ENCODE results near the gene ORC5. TPM values are rescaled to one million over a fixed set of nuclear protein-coding genes. Genes with fewer than 3 reads are reported as not detected.

The ORC5 gene
- total and polyA plus RNA-seq, 7 donors = 6.1 to 14.3 (median 9.2) TPM

DNA sequence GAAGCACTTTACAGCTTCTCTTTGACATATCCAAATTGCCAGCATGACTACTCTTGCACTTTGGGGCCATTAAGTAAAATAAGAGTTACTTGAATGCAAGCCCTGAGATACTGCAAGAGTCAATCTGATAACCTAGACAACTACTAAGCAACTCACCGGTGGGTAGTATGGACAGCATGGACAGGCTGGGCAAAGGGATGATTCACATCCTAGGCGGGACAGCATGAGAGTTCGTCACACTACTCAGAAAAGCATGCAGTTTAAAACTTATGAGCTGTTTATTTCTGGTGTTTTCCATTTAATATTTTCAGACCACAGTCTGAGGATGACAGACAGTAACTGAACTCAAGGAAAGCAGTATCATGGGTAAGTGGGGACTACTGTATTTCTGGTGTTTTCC, 84.0 kb downstream of the ORC5 start:
- TF ChIP-seq, protein P1, sequence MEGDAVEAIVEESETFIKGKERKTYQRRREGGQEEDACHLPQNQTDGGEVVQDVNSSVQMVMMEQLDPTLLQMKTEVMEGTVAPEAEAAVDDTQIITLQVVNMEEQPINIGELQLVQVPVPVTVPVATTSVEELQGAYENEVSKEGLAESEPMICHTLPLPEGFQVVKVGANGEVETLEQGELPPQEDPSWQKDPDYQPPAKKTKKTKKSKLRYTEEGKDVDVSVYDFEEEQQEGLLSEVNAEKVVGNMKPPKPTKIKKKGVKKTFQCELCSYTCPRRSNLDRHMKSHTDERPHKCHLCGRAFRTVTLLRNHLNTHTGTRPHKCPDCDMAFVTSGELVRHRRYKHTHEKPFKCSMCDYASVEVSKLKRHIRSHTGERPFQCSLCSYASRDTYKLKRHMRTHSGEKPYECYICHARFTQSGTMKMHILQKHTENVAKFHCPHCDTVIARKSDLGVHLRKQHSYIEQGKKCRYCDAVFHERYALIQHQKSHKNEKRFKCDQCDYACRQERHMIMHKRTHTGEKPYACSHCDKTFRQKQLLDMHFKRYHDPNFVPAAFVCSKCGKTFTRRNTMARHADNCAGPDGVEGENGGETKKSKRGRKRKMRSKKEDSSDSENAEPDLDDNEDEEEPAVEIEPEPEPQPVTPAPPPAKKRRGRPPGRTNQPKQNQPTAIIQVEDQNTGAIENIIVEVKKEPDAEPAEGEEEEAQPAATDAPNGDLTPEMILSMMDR (IDR thresholded peaks at IDR 0.05) = no peak
- 91 to 93% (median 92%) methylated on average over 3 of the region's 3 CpGs for WGBS, 3 donors
- Histone ChIP-seq H3K4me1 (peaks cover 11% of the 10 kb centered on the region), H3K4me3 (no peak overlapping the region), H3K27ac (no peak overlapping the region), H3K27me3 (ENCODE audit: insufficient read depth in 3 of 3, low read length in 2 of 3) (no peaks in the 10 kb centered on the region), H3K9me3 (no peaks in the 10 kb centered on the region), H3K36me3 (ENCODE audit: insufficient read depth in 1 of 2, low read depth in 1 of 2) (peaks cover 0 to 10% of the 10 kb centered on the region in 2 donors)
- DNase-seq (no peak), ATAC-seq (no peak)
- intact Hi-C loops (cut with DNase I) = no loop called here

DNA sequence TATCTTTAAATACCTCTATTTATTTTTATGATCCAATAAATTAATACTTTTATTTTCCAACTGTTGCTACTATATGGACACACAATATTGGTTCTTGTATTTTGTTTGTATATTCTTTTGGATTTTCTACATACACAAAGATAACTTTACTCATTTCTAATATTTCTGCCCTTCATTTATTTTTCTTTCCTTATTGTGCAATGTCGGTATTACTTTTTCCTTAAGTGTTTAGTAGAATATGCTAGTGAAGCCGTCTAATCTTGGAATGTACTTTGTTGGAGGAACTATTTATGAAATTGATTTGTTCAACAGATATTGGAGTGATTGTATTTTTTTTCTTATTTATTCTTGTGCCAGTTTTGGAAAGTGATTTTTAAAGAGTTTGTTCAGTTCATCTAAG, 94.0 kb downstream of the ORC5 start:
- Histone ChIP-seq H3K4me3 (no peak overlapping the region), H3K4me1 (no peaks in the 10 kb centered on the region), H3K36me3 (ENCODE audit: insufficient read depth in 1 of 2, low read depth in 1 of 2) (no peaks in the 10 kb centered on the region), H3K9me3 (no peaks in the 10 kb centered on the region), H3K27ac (no peak overlapping the region), H3K27me3 (ENCODE audit: insufficient read depth in 3 of 3, low read length in 2 of 3) (no peaks in the 10 kb centered on the region)
- ATAC-seq = no peak
- no peak for DNase-seq
- intact Hi-C loops (cut with DNase I) = no loop called here
- WGBS, 3 donors = 86 to 89% (median 88%) methylated on average over 2 of the region's 2 CpGs
- TF ChIP-seq, protein P1 (IDR thresholded peaks at IDR 0.05) = no peak

DNA sequence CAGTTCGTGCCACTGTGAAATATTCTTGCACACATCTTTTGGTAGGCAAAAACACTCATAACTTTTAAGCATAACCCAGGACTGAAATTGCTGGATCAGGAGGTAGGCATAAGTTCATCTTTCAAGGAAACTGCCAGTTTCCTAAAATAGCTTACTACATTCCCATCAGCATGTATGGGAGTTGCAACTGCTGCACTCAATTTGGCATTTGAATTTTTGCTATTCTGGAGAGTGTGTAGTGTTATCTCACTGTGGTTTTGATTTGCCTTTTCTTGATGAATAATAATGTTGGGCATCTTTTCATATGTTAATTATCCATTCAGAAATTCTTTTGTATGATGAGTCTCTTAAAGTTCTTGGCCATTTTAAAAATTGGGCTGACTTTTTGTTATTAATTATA, 95.2 kb downstream of the ORC5 start:
- Histone ChIP-seq H3K36me3 (ENCODE audit: insufficient read depth in 1 of 2, low read depth in 1 of 2) (no peaks in the 10 kb centered on the region), H3K4me1 (no peaks in the 10 kb centered on the region), H3K9me3 (no peaks in the 10 kb centered on the region), H3K27me3 (ENCODE audit: insufficient read depth in 3 of 3, low read length in 2 of 3) (no peaks in the 10 kb centered on the region), H3K27ac (no peak overlapping the region), H3K4me3 (no peak overlapping the region)
- 73 to 85% (median 77%) methylated on average over 1 of the region's 1 CpG for WGBS, 3 donors
- no peak for DNase-seq
- TF ChIP-seq, protein P1 (IDR thresholded peaks at IDR 0.05) = no peak
- intact Hi-C loops (cut with DNase I) = no loop called here
- no peak for ATAC-seq

DNA sequence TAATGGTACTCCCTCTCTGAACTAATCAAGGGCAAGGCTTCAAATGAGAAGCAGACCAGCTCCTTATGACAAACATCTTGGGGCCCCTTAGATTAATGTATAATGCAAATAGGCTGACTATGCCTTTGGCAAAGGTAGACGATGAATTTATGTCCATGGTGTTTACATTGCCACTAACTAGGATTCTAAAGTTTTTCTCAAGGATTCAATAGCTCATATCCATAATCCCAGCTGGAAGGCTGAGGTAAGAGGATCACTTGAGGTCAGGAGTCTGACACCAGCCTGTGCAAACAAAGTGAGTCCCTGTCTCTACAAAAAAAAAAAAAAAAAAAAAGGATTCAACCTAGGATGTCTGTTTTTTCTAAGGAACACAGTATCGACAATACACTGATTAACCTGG, 96.5 kb downstream of the ORC5 start:
- no peak overlapping the region for H3K4me3 ChIP-seq
- DNase-seq = no peak
- TF ChIP-seq, protein P1 (IDR thresholded peaks at IDR 0.05) = no peak
- no peaks in the 10 kb centered on the region for H3K36me3 ChIP-seq (ENCODE audit: insufficient read depth in 1 of 2, low read depth in 1 of 2)
- no peaks in the 10 kb centered on the region for H3K9me3 ChIP-seq
- intact Hi-C loops (cut with DNase I) = no loop called here
- H3K27me3 ChIP-seq (ENCODE audit: insufficient read depth in 3 of 3, low read length in 2 of 3) = no peaks in the 10 kb centered on the region
- ATAC-seq = no peak
- H3K4me1 ChIP-seq = no peaks in the 10 kb centered on the region
- no peak overlapping the region for H3K27ac ChIP-seq
- 68 to 75% (median 68%) methylated on average over 2 of the region's 2 CpGs for WGBS, 3 donors

All from psoas muscle (tissue), 8 donors.